Spleen (tissue), 13 donors: ENCODE results near the gene MAST4. TPM values are rescaled to one million over a fixed set of nuclear protein-coding genes. Genes with fewer than 3 reads are reported as not detected.

ENCODE experiments used
- DNase-seq: peaks from one replicate; pipeline ENCODE4 v3.0.0-alpha.2; 2020
- H3K27ac ChIP-seq, 8 donors: fragments of 200-600 bp; sonication (generic) in 7 of 8; 1 replicate in 4 of 8; 2 replicates in 4 of 8; pipeline versions ENCODE4 v1.5.0 to v1.8.0; 2016 to 2021; ENCODE audit warnings: inconsistent platforms in 4 of 8, mild to moderate bottlenecking in 4 of 8, moderate library complexity in 1 of 8
- H3K27me3 ChIP-seq, 7 donors: fragments of 200-600 bp; sonication (generic) in 6 of 7; replicated peaks in 1 of 7; 1 replicate in 4 of 7; 2 replicates in 3 of 7; pipeline versions ENCODE4 v1.5.0 to v1.8.0; 2016 to 2021; ENCODE audit warnings: inconsistent platforms in 3 of 7, mild to moderate bottlenecking in 1 of 7
- H3K36me3 ChIP-seq, 6 donors: fragments of 200-600 bp; sonication (generic) in 5 of 6; 1 replicate in 4 of 6; 2 replicates in 2 of 6; pipeline versions ENCODE4 v1.5.0 to v1.8.0; 2016 to 2021; ENCODE audit warnings: inconsistent platforms in 2 of 6
- H3K4me1 ChIP-seq, 6 donors: fragments of 200-600 bp; sonication (generic) in 5 of 6; 1 replicate in 3 of 6; 2 replicates in 3 of 6; pipeline versions ENCODE4 v1.5.0 to v1.8.0; 2016 to 2021; ENCODE audit warnings: inconsistent platforms in 3 of 6
- H3K4me3 ChIP-seq, 8 donors: fragments of 200-600 bp; sonication (generic) in 7 of 8; 1 replicate in 4 of 8; 2 replicates in 4 of 8; pipeline versions ENCODE4 v1.5.0 to v1.8.0; 2016 to 2021; ENCODE audit warnings: inconsistent platforms in 4 of 8, mild to moderate bottlenecking in 4 of 8, moderate library complexity in 2 of 8
- H3K9me3 ChIP-seq, 8 donors: fragments of 200-600 bp; sonication (generic) in 7 of 8; 1 replicate in 4 of 8; 2 replicates in 4 of 8; pipeline versions ENCODE4 v1.5.0 to v1.8.0; 2016 to 2021; ENCODE audit warnings: inconsistent platforms in 4 of 8
- POLR2A ChIP-seq, 3 donors: fragments of 450-650 bp; IDR thresholded peaks; one replicate each; pipeline ENCODE4 v1.5.1; 2017; ENCODE audit warnings: antibody characterized with exemption in 3 of 3, mild to moderate bottlenecking in 1 of 3
- POLR2AphosphoS5 ChIP-seq, 3 donors: sonication (generic); formaldehyde crosslinking; IDR thresholded peaks; one replicate each; pipeline ENCODE4 v1.5.1; 2017; ENCODE audit warnings: antibody characterized with exemption in 3 of 3
- WGBS, 5 donors: extraction: QIAGEN DNeasy Blood & Tissue Kit in 3 of 5; methylation state at CpG; one replicate each; pipeline versions ENCODE4 v1.1.5 to v1.1.7; 2013 to 2018; 5-methylcytosine and 5-hydroxymethylcytosine counted together
- intact Hi-C: fragments of 100-400 bp; cut with DNase I; formaldehyde crosslinking; loops from one replicate; pipeline ENCODE4 v1.15.0; 2023; ENCODE audit warnings: low total_unique reads
- long read RNA-seq, 2 donors: transcript quantifications; one replicate each; lab custom pipeline, GENCODE V29; 2026
- polyA plus RNA-seq, 3 donors: library from polyadenylated mRNA; stranded (reverse); fragments of 200-250 nt; gene quantifications; one replicate each; pipeline ENCODE4 v1.2.1, GENCODE V29; 2013
- total RNA-seq, 7 donors: library from RNA; depleted of rRNA in 3 of 7; stranded (reverse); fragments of >200 nt in 3 of 7; fragmentation: NEBNext Ultra II Directional in 4 of 7; extraction: Animal tissue kit (Norgen Biotek cat#: 25700) in 4 of 7; gene quantifications; one replicate each; pipeline versions ENCODE4 v1.1.0 to v1.2.1, GENCODE V29; 2016 to 2021
- TF ChIP-seq, protein P1 (sequence below), 11 experiments: fragments of 200-600 bp in 7 of 11; fragments of 450-650 bp in 4 of 11; sonication (generic) in 4 of 11; IDR thresholded peaks in 8 of 11; conservative IDR thresholded peaks in 3 of 11; 1 replicate in 7 of 11; 2 replicates in 4 of 11; pipeline versions ENCODE4 v1.4.0 to v1.8.0; 2016 to 2021; ENCODE audit warnings: antibody characterized with exemption in 11 of 11, inconsistent platforms in 4 of 11, mild to moderate bottlenecking in 1 of 11
- donor health status: healthy with polysubstance abuse.
- donor health status: DM: no; HTN: no; CAD: no; lungs with moderate emphysema.
- donor health status: DM: no; HTN: no; CAD: no.
- donor health status: Bipolar disorder and iron deficiency.
- donor health status: healthy.
- donor health status: DM: no; HTN: no; CAD: no.
- donor health status: DM: yes; HTN: yes; CAD: no.

MAST4 gene
- total RNA-seq = 10 to 100 TPM; 16.9 to 43.7 (median 28.5) TPM
- 1 to 10 TPM; 2.5 to 9.3 (median 9.2) TPM for polyA plus RNA-seq
- long read RNA-seq, donor 1 = 0 reads
- long read RNA-seq, donor 2, partial matches to known transcripts = 0 of 1 reads
- long read RNA-seq, donor 2, other reads (novel, unspliced or antisense) = 0 of 1 reads

DNA sequence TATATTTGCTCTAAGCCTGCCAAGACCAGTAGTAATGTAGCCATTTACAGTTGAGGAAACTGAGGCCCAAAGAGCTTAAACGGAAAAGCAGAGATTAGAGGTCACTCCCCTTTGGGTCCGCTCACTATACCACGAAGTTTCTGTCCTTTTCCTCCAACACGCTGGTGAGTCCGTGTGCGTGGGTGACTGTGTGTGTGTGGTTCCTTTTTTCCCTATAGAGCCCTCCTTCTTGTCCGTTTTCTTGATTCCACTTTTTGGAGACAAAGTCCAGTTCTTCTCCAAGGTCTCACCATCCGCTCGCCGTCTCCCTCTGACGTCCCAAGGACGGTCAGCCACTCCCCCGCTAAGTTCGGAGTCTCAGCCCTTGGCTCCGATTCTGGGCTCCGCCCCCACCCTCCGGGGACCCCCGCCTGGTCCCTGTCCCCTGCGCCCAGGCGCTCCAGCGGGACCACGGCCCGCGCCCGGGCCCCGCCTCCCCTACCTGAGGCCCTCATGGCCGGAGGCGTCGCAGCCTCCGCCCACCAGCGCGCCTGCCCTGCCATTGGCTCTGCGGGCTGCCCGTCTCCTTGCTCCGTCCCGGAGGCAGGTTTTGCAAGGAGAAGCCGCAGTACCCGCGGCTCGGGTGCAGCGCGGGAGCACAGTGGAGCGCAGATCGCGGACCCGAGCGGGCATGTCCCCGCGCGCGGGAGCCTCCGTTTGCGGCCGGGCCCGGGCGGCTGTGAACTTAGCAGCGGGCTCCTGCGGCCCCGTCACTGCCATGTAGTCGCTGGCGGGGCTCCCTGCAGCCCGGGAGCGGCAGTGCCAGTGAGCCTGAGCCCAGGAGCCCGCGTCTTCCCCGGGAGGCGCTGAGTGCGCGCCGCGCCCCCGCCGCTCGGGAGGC lies at the start of gene MAST4:
MAST4 (plus strand) TSS at position 638 of the 880 bp plus-strand sequence. CDS start 263 bp downstream, outside the sequence.
- intact Hi-C loops = no loop called here
- H3K27me3 ChIP-seq = peaks cover 0 to 94% (median 34%) of the 10 kb centered on the region in 7 donors
- H3K36me3 ChIP-seq = no peaks in the 10 kb centered on the region
- TF ChIP-seq POLR2A (IDR thresholded peaks at IDR 0.05) = peak in 1 of 3 donors; percentile 59
- TF ChIP-seq, protein P1, sequence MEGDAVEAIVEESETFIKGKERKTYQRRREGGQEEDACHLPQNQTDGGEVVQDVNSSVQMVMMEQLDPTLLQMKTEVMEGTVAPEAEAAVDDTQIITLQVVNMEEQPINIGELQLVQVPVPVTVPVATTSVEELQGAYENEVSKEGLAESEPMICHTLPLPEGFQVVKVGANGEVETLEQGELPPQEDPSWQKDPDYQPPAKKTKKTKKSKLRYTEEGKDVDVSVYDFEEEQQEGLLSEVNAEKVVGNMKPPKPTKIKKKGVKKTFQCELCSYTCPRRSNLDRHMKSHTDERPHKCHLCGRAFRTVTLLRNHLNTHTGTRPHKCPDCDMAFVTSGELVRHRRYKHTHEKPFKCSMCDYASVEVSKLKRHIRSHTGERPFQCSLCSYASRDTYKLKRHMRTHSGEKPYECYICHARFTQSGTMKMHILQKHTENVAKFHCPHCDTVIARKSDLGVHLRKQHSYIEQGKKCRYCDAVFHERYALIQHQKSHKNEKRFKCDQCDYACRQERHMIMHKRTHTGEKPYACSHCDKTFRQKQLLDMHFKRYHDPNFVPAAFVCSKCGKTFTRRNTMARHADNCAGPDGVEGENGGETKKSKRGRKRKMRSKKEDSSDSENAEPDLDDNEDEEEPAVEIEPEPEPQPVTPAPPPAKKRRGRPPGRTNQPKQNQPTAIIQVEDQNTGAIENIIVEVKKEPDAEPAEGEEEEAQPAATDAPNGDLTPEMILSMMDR (IDR thresholded peaks at IDR 0.05 in 8 of 11, conservative IDR thresholded peaks at IDR 0.05 in 3 of 11) = no peak
- peak; percentile 79 to 89 (median 87) for TF ChIP-seq POLR2AphosphoS5 (IDR thresholded peaks at IDR 0.05)
- peak within 1 kb of the TSS in 3 of 8 donors; percentile 26 to 67 (median 37) for H3K27ac ChIP-seq
- H3K4me1 ChIP-seq = peaks cover 12 to 39% (median 23%) of the 10 kb centered on the region in 6 donors
- peak within 1 kb of the TSS; percentile 64 to 86 (median 72) for H3K4me3 ChIP-seq
- H3K9me3 ChIP-seq = no peaks in the 10 kb centered on the region
- WGBS, 5 donors = 1 to 2% (median 1%) methylated on average over 25 to 74 of the region's 74 CpGs
- peak; percentile 95 for DNase-seq

DNA sequence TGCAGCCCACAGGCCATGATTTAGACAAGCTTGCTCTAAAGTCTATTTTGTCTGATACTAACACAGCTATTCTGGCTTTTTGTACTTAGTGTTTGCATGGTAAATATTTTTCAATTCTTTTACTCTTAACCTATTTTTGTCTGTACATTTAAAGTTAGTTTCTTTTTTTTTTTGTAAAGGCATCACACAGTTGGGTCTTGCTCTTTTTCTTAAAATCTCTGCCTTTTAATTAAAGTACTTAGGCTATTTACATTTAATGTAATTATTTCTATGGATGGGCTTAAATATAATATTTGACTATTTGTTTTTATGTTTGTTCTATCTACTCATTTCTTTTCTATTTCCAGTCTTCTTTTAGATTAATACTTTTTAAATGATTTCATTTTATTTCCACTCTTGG lies 49.7 kb upstream of the MAST4 start:
- TF ChIP-seq, protein P1 (IDR thresholded peaks at IDR 0.05 in 8 of 11, conservative IDR thresholded peaks at IDR 0.05 in 3 of 11) = no peak
- no peak for TF ChIP-seq POLR2A (IDR thresholded peaks at IDR 0.05)
- TF ChIP-seq POLR2AphosphoS5 (IDR thresholded peaks at IDR 0.05) = no peak
- Histone ChIP-seq H3K36me3 (no peaks in the 10 kb centered on the region), H3K4me3 (no peak overlapping the region), H3K4me1 (no peaks in the 10 kb centered on the region), H3K27me3 (no peaks in the 10 kb centered on the region), H3K27ac (no peak overlapping the region), H3K9me3 (peaks cover 0 to 35% (median 17%) of the 10 kb centered on the region in 8 donors)
- DNase-seq = no peak
- intact Hi-C loops = no loop called here

DNA sequence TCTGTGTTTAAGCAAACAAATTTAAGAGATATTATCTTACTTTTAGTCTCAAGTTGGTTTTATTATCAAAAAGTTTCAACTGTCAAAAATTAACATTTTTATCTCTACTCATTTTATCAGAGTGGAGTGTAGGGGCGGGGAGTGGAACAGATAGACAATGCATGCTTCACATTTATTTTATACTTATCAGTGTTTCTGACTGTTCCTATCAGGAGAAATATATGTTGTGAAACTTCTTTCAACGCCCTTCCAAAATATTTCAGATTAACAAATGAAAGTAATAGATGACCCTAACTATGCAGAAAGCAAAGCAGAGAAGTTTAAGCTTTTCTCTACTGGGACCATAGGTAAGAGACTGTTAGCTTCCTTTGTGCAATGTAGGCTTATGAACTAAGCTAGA lies 44.9 kb upstream of the MAST4 start:
- TF ChIP-seq, protein P1 (IDR thresholded peaks at IDR 0.05 in 8 of 11, conservative IDR thresholded peaks at IDR 0.05 in 3 of 11) = no peak
- TF ChIP-seq POLR2AphosphoS5 (IDR thresholded peaks at IDR 0.05) = no peak
- TF ChIP-seq POLR2A (IDR thresholded peaks at IDR 0.05) = no peak
- Histone ChIP-seq H3K27ac (no peak overlapping the region), H3K9me3 (peaks cover 0 to 38% (median 13%) of the 10 kb centered on the region in 8 donors), H3K27me3 (no peaks in the 10 kb centered on the region), H3K4me3 (no peak overlapping the region), H3K36me3 (no peaks in the 10 kb centered on the region), H3K4me1 (peaks cover 0 to 12% (median 0%) of the 10 kb centered on the region in 6 donors)
- intact Hi-C loops = no loop called here
- DNase-seq = no peak
- WGBS, 5 donors = 67 to 83% (median 78%) methylated on average over 2 of the region's 2 CpGs

DNA sequence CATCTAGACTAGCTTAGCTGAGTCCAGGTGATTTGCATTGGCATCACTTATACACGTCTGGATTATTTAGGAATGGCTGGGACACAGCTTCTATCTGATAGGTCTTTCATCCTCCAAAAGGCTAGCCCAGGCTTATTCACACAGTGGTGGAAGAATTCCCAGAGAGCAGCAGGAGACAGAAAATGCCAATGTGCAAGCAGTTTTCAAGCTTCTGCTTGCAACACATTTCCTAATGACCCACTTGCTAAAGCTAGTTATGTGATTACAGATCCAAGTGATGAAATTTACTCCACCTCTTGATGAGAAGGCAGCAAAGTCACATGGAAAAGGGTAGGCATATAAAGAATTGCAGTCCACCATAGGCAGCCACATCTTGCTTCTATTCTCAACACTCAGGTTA lies 44.2 kb upstream of the MAST4 start:
- 44 to 79% (median 70%) methylated on average over 1 of the region's 1 CpG for WGBS, 5 donors
- no peak overlapping the region for H3K27ac ChIP-seq

More for the DNA sequence above, 44.2 kb upstream of the MAST4 start:
- no peaks in the 10 kb centered on the region for H3K27me3 ChIP-seq
- peaks cover 0 to 32% (median 7%) of the 10 kb centered on the region in 8 donors for H3K9me3 ChIP-seq
- H3K4me3 ChIP-seq = no peak overlapping the region
- H3K4me1 ChIP-seq = peaks cover 0 to 12% (median 0%) of the 10 kb centered on the region in 6 donors
- no peak for DNase-seq
- H3K36me3 ChIP-seq = no peaks in the 10 kb centered on the region
- intact Hi-C loops = no loop called here
- TF ChIP-seq, protein P1 (IDR thresholded peaks at IDR 0.05 in 8 of 11, conservative IDR thresholded peaks at IDR 0.05 in 3 of 11) = no peak
- TF ChIP-seq POLR2A (IDR thresholded peaks at IDR 0.05) (no peak), POLR2AphosphoS5 (IDR thresholded peaks at IDR 0.05) (no peak)
